ENCODE data around the gene FKBP5.

The FKBP5 gene

DNA sequence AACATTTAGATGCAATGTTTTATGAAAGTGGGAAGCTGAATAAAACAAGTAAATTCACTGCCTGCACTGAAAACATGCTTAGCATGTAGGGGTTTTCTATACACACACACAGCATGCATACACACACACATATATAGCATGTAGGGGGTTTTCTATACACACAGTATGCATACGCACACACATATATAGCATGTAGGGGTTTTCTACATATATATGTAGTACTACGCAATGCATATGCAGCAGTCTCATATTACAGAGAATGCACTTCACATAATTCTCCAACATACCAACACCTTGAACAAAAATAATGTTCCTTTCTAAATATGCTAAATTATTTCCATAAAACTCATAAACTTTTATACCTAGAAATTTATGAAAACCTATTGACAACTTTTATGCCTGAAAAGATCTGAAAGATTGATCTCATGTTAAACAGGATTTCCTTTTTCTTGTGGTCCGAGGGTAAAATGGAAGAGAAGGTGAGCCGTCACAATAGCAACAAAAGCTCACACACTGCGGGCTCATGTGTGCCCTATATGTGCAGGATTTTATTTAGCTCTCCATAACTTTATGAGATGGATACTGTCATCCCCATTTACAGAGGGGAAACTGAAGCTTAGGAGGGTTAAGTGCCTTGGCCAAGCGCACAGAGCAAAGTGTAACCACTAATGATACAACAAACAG lies 94.1 kb downstream of the FKBP5 start:
- Histone ChIP-seq H2BK120ac (ENCODE audit: low read depth, low read length) (no peak overlapping the region), H3K9ac (ENCODE audit: low read depth, low read length, poor library complexity) (no peak overlapping the region), H3K9me3 (replicated peaks in 1 of 2; ENCODE audit: control insufficient read depth in 2 of 2, insufficient read depth in 1 of 2, low read depth in 1 of 2, low read length in 2 of 2) (no peaks in the 10 kb centered on the region), H3K36me3 (replicated peaks in 1 of 2; ENCODE audit: control insufficient read depth in 2 of 2, insufficient read depth in 2 of 2, low read length in 2 of 2) (peaks cover 2 to 88% of the 10 kb centered on the region in 2 donors), H3K27me3 (ENCODE audit: control insufficient read depth in 3 of 3, insufficient read depth in 3 of 3, low read depth in 1 of 3, low read length in 3 of 3) (no peaks in the 10 kb centered on the region), H3K4me2 (ENCODE audit: insufficient read depth, low read length, poor library complexity, severe bottlenecking) (no peak overlapping the region), H2AK5ac (ENCODE audit: low read depth, low read length) (no peak overlapping the region), H3K4me1 (ENCODE audit: control insufficient read depth in 2 of 2, insufficient read depth in 1 of 2, low read depth in 1 of 2, low read length in 2 of 2) (no peaks in the 10 kb centered on the region), H3K27ac (replicated peaks; ENCODE audit: low read length) (no peak overlapping the region), H3K14ac (ENCODE audit: low read length) (no peak overlapping the region), H4K91ac (ENCODE audit: low read depth, low read length, poor library complexity) (no peak overlapping the region), H2BK12ac (ENCODE audit: low read length) (no peak overlapping the region), H3K79me1 (ENCODE audit: low read depth, low read length) (no peaks in the 10 kb centered on the region), H3K4me3 (ENCODE audit: low read length in 2 of 2) (no peak overlapping the region), H4K8ac (ENCODE audit: low read depth, low read length) (no peak overlapping the region), H3K4ac (ENCODE audit: low read length) (no peak overlapping the region), H2BK5ac (ENCODE audit: low read length) (no peak overlapping the region), H3K23ac (ENCODE audit: low read depth, low read length, poor library complexity) (no peak overlapping the region), H2BK15ac (ENCODE audit: low read length) (no peak overlapping the region), H2AFZ (ENCODE audit: low read length) (no peak overlapping the region), H3K18ac (ENCODE audit: low read length) (no peak overlapping the region)
- DNase-seq (ENCODE audit: low spot score): no peak
- WGBS, 2 donors (ENCODE audit: extremely low coverage in 2 of 2, insufficient read length in 2 of 2, insufficient replicate concordance in 1 of 2): no CpG with 5 or more reads among the region's 6 CpGs

DNA sequence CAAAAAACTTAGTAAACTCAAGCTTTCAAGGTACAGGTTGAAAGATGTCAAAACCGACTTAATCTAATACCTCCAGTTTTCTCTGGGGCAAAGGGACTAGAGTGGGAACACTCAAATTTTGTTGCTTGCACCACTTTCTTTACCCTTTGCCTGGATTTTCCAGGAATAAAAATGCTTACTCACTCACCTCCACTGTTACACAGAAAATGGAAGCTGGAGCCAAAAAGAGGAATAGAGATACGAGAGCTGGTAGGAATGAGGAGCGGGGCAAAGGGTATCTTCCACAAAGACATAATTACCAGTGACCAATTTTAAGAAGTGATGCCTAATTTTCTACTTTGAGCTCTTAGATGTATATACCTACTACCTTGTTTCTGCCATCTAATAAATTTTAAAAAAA lies 96.5 kb downstream of the FKBP5 start:
- H4K91ac ChIP-seq (ENCODE audit: low read depth, low read length, poor library complexity): no peak overlapping the region
- H3K79me1 ChIP-seq (ENCODE audit: low read depth, low read length): no peaks in the 10 kb centered on the region
- WGBS, 2 donors (ENCODE audit: extremely low coverage in 2 of 2, insufficient read length in 2 of 2, insufficient replicate concordance in 1 of 2): no CpG with 5 or more reads among the region's 3 CpGs
- no peak overlapping the region for H2AFZ ChIP-seq (ENCODE audit: low read length)
- H3K36me3 ChIP-seq (replicated peaks in 1 of 2; ENCODE audit: control insufficient read depth in 2 of 2, insufficient read depth in 2 of 2, low read length in 2 of 2): peaks cover 4 to 97% of the 10 kb centered on the region in 2 donors
- no peak overlapping the region for H3K23ac ChIP-seq (ENCODE audit: low read depth, low read length, poor library complexity)
- no peak overlapping the region for H2BK15ac ChIP-seq (ENCODE audit: low read length)
- no peak overlapping the region for H2BK120ac ChIP-seq (ENCODE audit: low read depth, low read length)
- H2BK5ac ChIP-seq (ENCODE audit: low read length): no peak overlapping the region
- H4K8ac ChIP-seq (ENCODE audit: low read depth, low read length): no peak overlapping the region
- no peaks in the 10 kb centered on the region for H3K9me3 ChIP-seq (replicated peaks in 1 of 2; ENCODE audit: control insufficient read depth in 2 of 2, insufficient read depth in 1 of 2, low read depth in 1 of 2, low read length in 2 of 2)
- H2AK5ac ChIP-seq (ENCODE audit: low read depth, low read length): no peak overlapping the region
- no peak overlapping the region for H3K9ac ChIP-seq (ENCODE audit: low read depth, low read length, poor library complexity)
- no peak overlapping the region for H3K27ac ChIP-seq (replicated peaks; ENCODE audit: low read length)
- no peaks in the 10 kb centered on the region for H3K27me3 ChIP-seq (ENCODE audit: control insufficient read depth in 3 of 3, insufficient read depth in 3 of 3, low read depth in 1 of 3, low read length in 3 of 3)
- no peak overlapping the region for H3K4me3 ChIP-seq (ENCODE audit: low read length in 2 of 2)
- H2BK12ac ChIP-seq (ENCODE audit: low read length): no peak overlapping the region
- no peak overlapping the region for H3K18ac ChIP-seq (ENCODE audit: low read length)
- no peaks in the 10 kb centered on the region for H3K4me1 ChIP-seq (ENCODE audit: control insufficient read depth in 2 of 2, insufficient read depth in 1 of 2, low read depth in 1 of 2, low read length in 2 of 2)
- H3K14ac ChIP-seq (ENCODE audit: low read length): no peak overlapping the region
- no peak overlapping the region for H3K4me2 ChIP-seq (ENCODE audit: insufficient read depth, low read length, poor library complexity, severe bottlenecking)
- no peak overlapping the region for H3K4ac ChIP-seq (ENCODE audit: low read length)
- DNase-seq (ENCODE audit: low spot score): no peak

DNA sequence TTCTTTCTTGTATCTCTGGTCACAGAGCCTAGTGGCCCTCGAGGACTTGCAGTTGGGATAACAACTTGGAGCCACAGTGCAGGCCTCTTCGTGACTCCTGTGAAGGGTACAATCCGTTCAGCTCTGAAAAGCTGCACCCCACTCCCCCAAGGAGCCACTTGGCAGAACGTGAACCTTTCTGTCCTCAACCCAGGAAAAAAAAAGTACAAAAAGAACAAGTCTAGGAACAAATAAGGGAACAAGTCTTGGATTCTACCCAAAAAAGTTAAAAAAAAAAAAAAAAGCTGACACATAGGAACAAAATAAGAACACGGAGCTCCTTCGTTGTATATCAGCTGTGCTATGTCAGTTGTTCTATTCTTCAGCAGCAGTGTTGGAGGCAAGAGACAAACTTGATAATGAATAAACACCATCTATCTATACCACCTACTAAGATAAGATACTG lies 98.1 kb downstream of the FKBP5 start:
- no peak overlapping the region for H2BK12ac ChIP-seq (ENCODE audit: low read length)
- no peak overlapping the region for H3K18ac ChIP-seq (ENCODE audit: low read length)
- no CpG with 5 or more reads among the region's 6 CpGs for WGBS, 2 donors (ENCODE audit: extremely low coverage in 2 of 2, insufficient read length in 2 of 2, insufficient replicate concordance in 1 of 2)
- H2AK5ac ChIP-seq (ENCODE audit: low read depth, low read length): no peak overlapping the region
- no peak overlapping the region for H3K27ac ChIP-seq (replicated peaks; ENCODE audit: low read length)
- no peaks in the 10 kb centered on the region for H3K9me3 ChIP-seq (replicated peaks in 1 of 2; ENCODE audit: control insufficient read depth in 2 of 2, insufficient read depth in 1 of 2, low read depth in 1 of 2, low read length in 2 of 2)
- no peaks in the 10 kb centered on the region for H3K79me1 ChIP-seq (ENCODE audit: low read depth, low read length)
- no peak overlapping the region for H3K4me2 ChIP-seq (ENCODE audit: insufficient read depth, low read length, poor library complexity, severe bottlenecking)
- no peak overlapping the region for H4K8ac ChIP-seq (ENCODE audit: low read depth, low read length)
- no peak overlapping the region for H3K14ac ChIP-seq (ENCODE audit: low read length)
- no peak overlapping the region for H3K23ac ChIP-seq (ENCODE audit: low read depth, low read length, poor library complexity)
- H3K9ac ChIP-seq (ENCODE audit: low read depth, low read length, poor library complexity): no peak overlapping the region
- H2BK15ac ChIP-seq (ENCODE audit: low read length): no peak overlapping the region
- H3K4me1 ChIP-seq (ENCODE audit: control insufficient read depth in 2 of 2, insufficient read depth in 1 of 2, low read depth in 1 of 2, low read length in 2 of 2): no peaks in the 10 kb centered on the region
- H2BK5ac ChIP-seq (ENCODE audit: low read length): no peak overlapping the region
- H4K91ac ChIP-seq (ENCODE audit: low read depth, low read length, poor library complexity): no peak overlapping the region
- DNase-seq (ENCODE audit: low spot score): no peak
- no peaks in the 10 kb centered on the region for H3K27me3 ChIP-seq (ENCODE audit: control insufficient read depth in 3 of 3, insufficient read depth in 3 of 3, low read depth in 1 of 3, low read length in 3 of 3)
- no peak overlapping the region for H3K4me3 ChIP-seq (ENCODE audit: low read length in 2 of 2)
- no peak overlapping the region for H2AFZ ChIP-seq (ENCODE audit: low read length)
- no peak overlapping the region for H2BK120ac ChIP-seq (ENCODE audit: low read depth, low read length)
- no peak overlapping the region for H3K4ac ChIP-seq (ENCODE audit: low read length)
- peaks cover 2 to 97% of the 10 kb centered on the region in 2 donors for H3K36me3 ChIP-seq (replicated peaks in 1 of 2; ENCODE audit: control insufficient read depth in 2 of 2, insufficient read depth in 2 of 2, low read length in 2 of 2)

DNA sequence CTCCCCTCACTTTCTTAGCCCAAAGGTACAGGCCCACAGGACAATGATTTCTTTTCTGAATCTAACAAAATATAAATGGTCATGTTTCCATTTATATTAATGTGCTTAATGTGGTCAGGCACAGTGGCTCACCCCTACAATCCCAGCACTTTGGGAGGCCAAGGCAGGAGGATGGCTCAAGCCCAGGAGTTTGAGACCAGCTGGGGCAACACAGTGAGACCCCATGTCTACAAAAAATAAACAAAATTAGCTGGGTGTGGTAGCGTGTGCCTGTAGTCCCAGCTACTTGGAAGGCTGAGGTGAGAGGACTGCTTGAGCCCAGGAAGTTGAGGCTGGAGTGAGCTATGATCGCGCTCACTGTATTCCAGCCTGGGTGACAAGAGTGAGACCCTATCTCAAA lies 98.8 kb downstream of the FKBP5 start:
- Histone ChIP-seq H2AFZ (ENCODE audit: low read length) (no peak overlapping the region), H3K18ac (ENCODE audit: low read length) (no peak overlapping the region), H3K23ac (ENCODE audit: low read depth, low read length, poor library complexity) (no peak overlapping the region), H2BK5ac (ENCODE audit: low read length) (no peak overlapping the region), H3K27me3 (ENCODE audit: control insufficient read depth in 3 of 3, insufficient read depth in 3 of 3, low read depth in 1 of 3, low read length in 3 of 3) (no peaks in the 10 kb centered on the region), H3K27ac (replicated peaks; ENCODE audit: low read length) (no peak overlapping the region), H3K79me1 (ENCODE audit: low read depth, low read length) (no peaks in the 10 kb centered on the region), H3K4ac (ENCODE audit: low read length) (no peak overlapping the region), H2BK120ac (ENCODE audit: low read depth, low read length) (no peak overlapping the region), H2AK5ac (ENCODE audit: low read depth, low read length) (no peak overlapping the region), H2BK12ac (ENCODE audit: low read length) (no peak overlapping the region), H3K14ac (ENCODE audit: low read length) (no peak overlapping the region), H3K4me2 (ENCODE audit: insufficient read depth, low read length, poor library complexity, severe bottlenecking) (no peak overlapping the region), H2BK15ac (ENCODE audit: low read length) (no peak overlapping the region), H3K36me3 (replicated peaks in 1 of 2; ENCODE audit: control insufficient read depth in 2 of 2, insufficient read depth in 2 of 2, low read length in 2 of 2) (peaks cover 2 to 96% of the 10 kb centered on the region in 2 donors), H3K4me1 (ENCODE audit: control insufficient read depth in 2 of 2, insufficient read depth in 1 of 2, low read depth in 1 of 2, low read length in 2 of 2) (no peaks in the 10 kb centered on the region), H3K9ac (ENCODE audit: low read depth, low read length, poor library complexity) (no peak overlapping the region), H3K4me3 (ENCODE audit: low read length in 2 of 2) (no peak overlapping the region), H3K9me3 (replicated peaks in 1 of 2; ENCODE audit: control insufficient read depth in 2 of 2, insufficient read depth in 1 of 2, low read depth in 1 of 2, low read length in 2 of 2) (no peaks in the 10 kb centered on the region), H4K8ac (ENCODE audit: low read depth, low read length) (no peak overlapping the region), H4K91ac (ENCODE audit: low read depth, low read length, poor library complexity) (no peak overlapping the region)
- WGBS, 2 donors (ENCODE audit: extremely low coverage in 2 of 2, insufficient read length in 2 of 2, insufficient replicate concordance in 1 of 2): no CpG with 5 or more reads among the region's 3 CpGs
- DNase-seq (ENCODE audit: low spot score): no peak

All from neuronal stem cell (in vitro differentiated cells).